SW480 (cell line): ENCODE data around the gene CHRNE.
A peak's percentile ranks its signal among the peaks of the same experiment; 100 is the strongest.
"Not testable (repeated sequence)": the region's sequence is repeated elsewhere in the genome, so short reads cannot be mapped to it uniquely, and the experiment has no call there.

Experiments
- DNase-seq: peaks from one replicate; pipeline ENCODE4 v3.0.0-alpha.2; 2016; ENCODE audit warnings: low spot score

The CHRNE gene

DNA sequence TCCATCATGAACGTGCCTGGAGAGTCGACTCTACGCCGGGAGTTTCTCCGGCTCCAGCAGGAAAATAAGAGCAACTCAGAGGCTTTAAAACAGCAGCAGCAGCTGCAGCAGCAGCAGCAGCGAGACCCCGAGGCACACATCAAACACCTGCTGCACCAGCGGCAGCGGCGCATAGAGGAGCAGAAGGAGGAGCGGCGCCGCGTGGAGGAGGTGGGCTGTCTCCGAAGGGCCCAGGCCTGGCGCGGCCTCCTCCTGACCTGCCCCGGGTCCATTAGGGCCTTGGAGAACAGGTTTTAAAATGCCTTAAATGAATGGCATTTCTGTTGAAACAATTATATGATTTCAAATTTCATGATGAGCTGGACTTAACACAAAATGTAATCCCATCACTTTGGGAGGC is 15.3 kb downstream of the CHRNE start:
- DNase-seq, result no peak

DNA sequence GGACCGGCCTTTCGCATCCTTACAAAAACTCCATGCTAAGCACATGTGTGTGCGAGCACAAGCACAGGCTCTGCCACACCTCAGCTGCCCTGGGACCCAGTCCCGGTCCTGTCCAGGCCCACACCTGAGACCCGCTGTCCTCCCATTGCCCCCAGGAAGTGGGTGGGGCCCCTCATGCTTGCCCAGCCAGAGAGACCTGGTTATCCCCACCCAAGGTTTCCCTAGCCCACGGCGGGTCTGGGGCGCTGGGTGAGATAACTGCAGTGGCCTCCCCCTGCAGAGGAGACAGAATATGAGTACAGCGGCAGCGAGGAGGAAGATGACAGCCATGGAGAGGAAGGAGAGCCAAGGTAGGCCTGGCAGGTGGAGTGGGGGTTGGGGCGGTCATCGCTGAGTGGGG is 16.1 kb downstream of the CHRNE start:
- no peak for DNase-seq

DNA sequence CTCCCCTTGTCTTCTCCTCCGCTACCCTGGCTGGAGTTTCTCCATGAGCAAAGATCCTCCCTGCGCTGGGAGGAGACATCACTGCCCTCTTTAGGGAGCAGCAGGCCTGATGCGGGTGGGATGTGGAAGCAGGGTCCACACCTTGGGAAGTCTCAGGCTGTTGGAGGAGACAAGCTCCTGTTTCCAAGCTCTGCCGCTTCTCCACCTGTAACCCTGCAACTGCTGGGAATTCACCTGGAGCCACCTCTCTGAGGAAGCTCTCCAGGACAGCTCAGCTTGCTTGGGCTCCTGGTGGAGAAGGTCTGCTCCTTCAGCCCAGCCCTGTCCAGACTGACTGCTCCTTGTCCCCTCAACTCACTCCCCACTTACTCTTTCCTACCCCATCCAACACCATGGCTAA is 18.4 kb downstream of the CHRNE start:
- DNase-seq, result no peak

GRCh38 chr17:4881761-4882555 is 20.9 kb downstream of the CHRNE start:
- peak; percentile 72 for DNase-seq

DNA sequence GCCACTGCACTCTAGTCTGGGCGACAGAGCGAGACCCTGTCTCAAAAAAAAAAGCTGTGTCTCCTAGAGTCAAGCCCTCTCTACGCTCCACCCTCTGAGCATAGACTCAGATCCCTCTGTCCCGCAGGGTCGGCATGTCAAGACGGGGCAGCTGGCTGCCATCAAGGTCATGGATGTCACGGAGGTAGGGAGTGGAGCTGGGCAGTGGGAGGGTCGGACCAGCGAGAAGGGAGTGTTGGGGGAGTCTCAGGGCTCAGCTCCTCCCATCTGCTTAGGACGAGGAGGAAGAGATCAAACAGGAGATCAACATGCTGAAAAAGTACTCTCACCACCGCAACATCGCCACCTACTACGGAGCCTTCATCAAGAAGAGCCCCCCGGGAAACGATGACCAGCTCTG is 22.0 kb downstream of the CHRNE start:
- DNase-seq, result no peak

DNA sequence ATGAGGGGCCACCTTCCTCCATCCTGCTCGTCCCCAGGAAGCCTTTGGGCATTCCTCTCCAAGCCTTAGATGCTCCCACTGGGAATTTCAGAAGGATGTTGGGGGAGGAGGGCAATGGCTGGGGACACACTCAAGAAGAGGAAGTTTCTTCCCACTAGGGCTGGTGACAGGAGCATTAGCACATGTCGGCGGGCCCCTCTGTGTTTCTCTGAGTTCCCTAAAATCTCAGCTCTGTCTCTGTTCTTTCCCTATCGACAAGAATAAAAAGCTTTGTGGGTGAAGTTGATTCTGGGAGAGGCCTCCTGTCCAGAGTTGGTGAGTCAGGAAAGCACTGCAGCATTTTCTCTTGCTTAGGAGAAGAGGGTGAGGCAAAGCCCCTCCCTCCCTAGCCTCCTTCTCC is 23.3 kb downstream of the CHRNE start:
- DNase-seq, result no peak

DNA sequence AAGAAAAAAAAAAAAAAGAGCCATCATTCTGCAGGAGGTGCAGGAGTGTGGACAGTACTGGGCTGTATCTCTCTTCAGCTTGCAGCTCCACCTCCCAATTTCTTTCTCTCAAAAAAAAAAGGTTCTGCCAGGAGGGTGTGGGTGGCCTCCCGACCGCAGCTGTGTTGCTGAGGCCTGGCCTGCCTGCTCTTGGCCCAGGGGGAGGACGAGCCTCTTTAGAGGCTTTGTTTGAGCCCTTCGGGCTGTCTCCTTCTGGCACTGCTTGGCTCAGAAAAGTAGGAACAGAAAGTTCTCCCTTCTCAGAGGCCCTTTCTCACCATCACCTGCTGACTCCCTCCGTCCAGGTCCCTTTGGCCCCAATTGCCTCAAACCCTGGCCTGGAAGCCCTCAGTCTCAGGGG is 25.8 kb downstream of the CHRNE start:
- no peak for DNase-seq

- DNase-seq, result no peak
These were observed 30.1 kb downstream of the CHRNE start for GRCh38 chr17:4872786-4873185.

GRCh38 chr17:4870855-4871254 is 32.0 kb downstream of the CHRNE start:
- no peak for DNase-seq

DNA sequence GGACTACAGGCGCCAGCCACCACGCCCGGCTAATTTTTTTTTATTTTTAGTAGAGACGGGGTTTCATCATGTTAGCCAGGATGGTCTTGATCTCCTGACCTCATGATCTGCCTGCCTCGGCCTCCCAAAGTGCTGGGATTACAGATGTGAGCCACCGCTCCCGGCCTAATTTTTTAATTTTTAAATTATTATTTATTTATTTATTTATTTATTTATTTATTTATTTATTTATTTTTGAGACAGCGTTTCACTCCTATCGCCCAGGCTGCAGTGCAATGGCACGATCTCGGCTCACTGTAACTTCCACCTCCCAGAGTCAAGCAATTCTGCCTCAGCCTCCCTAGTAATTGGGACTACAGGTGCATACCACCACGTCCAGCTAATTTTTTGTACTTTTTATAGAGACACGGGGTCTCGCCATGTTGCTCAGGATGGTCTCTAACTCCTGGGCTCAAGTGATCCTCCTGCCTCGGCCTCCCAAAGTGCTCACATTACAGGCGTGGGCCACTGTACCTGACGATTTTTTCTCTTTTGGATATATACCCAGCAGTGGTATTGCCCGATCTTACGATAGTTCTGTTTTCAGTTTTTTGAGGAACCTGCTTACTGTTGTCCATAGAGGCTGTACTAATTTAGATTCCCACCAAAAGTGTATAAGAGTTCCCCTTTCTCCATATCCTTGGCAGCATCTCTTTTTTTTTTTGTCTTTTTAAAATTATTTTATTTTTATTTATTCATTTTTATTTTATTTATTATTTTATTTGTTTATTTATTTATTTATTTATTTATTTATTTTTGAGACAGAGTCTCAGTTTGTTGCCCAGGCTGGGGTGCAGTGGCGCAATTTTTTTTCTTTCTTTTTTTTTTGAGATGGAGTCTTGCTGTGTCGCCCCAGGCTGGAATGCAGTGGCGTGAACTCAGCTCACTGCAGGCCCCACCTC is 33.6 kb downstream of the CHRNE start:
- DNase-seq, result not testable (repeated sequence)

- not testable (repeated sequence) for DNase-seq
These were observed 35.4 kb downstream of the CHRNE start for GRCh38 chr17:4867535-4867934.

DNA sequence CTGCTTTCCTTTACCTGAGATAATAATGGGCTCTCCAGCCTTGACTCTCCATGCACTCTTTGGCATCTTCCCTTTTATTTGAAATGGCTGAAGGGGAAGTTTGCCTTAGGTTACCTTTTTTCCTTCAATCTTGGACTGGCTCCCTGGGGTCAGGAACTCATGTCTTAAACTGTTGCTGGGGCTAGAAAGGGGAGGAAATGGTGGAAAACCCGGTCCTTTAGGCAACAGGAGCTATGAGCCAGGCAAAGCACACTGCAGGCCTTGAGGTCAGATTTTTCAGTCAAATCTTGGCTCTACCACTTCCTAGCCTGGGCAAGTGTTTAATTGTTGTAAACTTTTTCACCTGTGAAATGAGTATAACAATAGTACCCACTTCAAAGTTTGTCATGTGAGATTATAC is 39.6 kb downstream of the CHRNE start:
- DNase-seq, result no peak

- no peak for DNase-seq
These were observed 40.2 kb downstream of the CHRNE start for GRCh38 chr17:4862720-4863119.

DNA sequence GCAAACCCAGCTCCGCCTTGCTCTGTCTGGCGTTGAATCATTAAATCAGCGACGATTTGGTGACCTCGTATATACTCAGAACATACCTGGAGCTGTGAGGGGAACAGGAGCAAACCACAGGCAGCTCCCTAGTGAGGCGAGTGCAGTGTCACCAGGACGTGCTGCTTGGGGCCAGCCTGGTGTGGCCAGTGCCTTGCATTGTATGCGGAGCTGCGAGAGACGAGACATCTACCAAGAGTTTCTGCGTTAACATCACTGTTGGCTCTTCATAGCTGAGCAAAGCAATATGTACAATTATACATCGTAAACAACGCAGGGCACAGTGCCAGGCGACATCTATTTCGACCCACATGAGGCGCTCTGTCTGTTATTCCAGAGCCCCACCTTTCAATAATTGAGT is 41.8 kb downstream of the CHRNE start:
- DNase-seq, result no peak

- no peak for DNase-seq
These were observed 42.2 kb downstream of the CHRNE start for GRCh38 chr17:4860651-4861050.

GRCh38 chr17:4859816-4860625 is 42.9 kb downstream of the CHRNE start:
- DNase-seq, result no peak

DNA sequence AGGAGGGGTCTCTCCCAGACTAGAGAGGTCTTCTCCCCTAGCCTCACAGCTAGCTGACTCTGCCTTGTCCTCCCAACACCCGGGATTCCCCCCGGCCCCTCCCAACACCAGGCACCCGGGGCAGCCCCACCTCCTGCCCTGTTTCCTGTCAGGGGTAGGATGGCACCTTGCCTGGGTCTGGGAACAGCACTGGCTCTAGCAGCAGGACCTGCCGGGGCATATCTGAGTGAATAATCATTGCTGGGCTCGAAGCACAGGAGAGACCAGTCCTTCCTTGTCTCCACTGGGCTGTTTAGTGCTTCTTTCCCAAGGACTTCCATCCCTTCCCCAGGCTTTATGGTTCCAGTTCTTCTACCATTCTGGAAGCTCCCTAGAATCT is 44.0 kb downstream of the CHRNE start:
- peak; percentile 22 for DNase-seq

GRCh38 chr17:4858068-4858881 is 44.6 kb downstream of the CHRNE start:
- DNase-seq, result peak; percentile 28

GRCh38 chr17:4857347-4857746 is 45.6 kb downstream of the CHRNE start:
- DNase-seq, result not testable (repeated sequence)

GRCh38 chr17:4856937-4857314 is 46.0 kb downstream of the CHRNE start:
- DNase-seq, result no peak

- no peak for DNase-seq
These were observed 46.5 kb downstream of the CHRNE start for GRCh38 chr17:4856271-4856936.
